Uterus (tissue), 4 donors: ENCODE data around the gene AHDC1. TPM values are rescaled to one million over a fixed set of nuclear protein-coding genes. Genes with fewer than 3 reads are reported as not detected.

Source experiments
- DNase-seq, 2 donors: peaks; one replicate each; pipeline ENCODE4 v3.0.0-alpha.2; 2019 to 2020
- H3K27ac ChIP-seq, 2 donors: fragments of 200-600 bp; sonication (generic); 1 replicate in 1 of 2; 2 replicates in 1 of 2; pipeline ENCODE4 v1.5.1; 2016 to 2018
- H3K27me3 ChIP-seq, 2 donors: fragments of 200-600 bp; sonication (generic); one replicate each; pipeline ENCODE4 v1.5.1; 2018 to 2019; ENCODE audit warnings: control low read depth in 1 of 2
- H3K36me3 ChIP-seq, 2 donors: fragments of 200-600 bp; sonication (generic); one replicate each; pipeline ENCODE4 v1.5.1; 2019; ENCODE audit warnings: control low read depth in 1 of 2
- H3K4me1 ChIP-seq, 2 donors: fragments of 200-600 bp; sonication (generic); one replicate each; pipeline ENCODE4 v1.5.1; 2018 to 2019; ENCODE audit warnings: control low read depth in 1 of 2
- H3K4me3 ChIP-seq, 2 donors: fragments of 200-600 bp; sonication (generic); 1 replicate in 1 of 2; 2 replicates in 1 of 2; pipeline ENCODE4 v1.5.1; 2018 to 2019; ENCODE audit warnings: mild to moderate bottlenecking in 1 of 2
- H3K9me3 ChIP-seq, 2 donors: fragments of 200-600 bp; sonication (generic); one replicate each; pipeline ENCODE4 v1.5.1; 2019; ENCODE audit warnings: control low read depth in 1 of 2
- CTCF ChIP-seq, 4 experiments: fragments of 200-600 bp in 2 of 4; fragments of 450-650 bp in 2 of 4; sonication (generic) in 2 of 4; IDR thresholded peaks; one replicate each; pipeline ENCODE4 v1.5.1; 2016 to 2019; ENCODE audit warnings: antibody characterized with exemption in 4 of 4, mild to moderate bottlenecking in 2 of 4, moderate library complexity in 1 of 4
- POLR2A ChIP-seq, 2 donors: fragments of 450-650 bp; IDR thresholded peaks; one replicate each; pipeline ENCODE4 v1.6.1; 2016; ENCODE audit warnings: antibody characterized with exemption in 2 of 2, mild to moderate bottlenecking in 1 of 2, moderate library complexity in 1 of 2
- intact Hi-C: fragments of 100-400 bp; cut with DNase I; formaldehyde crosslinking; loops from one replicate; pipeline ENCODE4 v1.15.1; 2023; ENCODE audit warnings: low total_unique reads
- total RNA-seq, 4 donors: library from RNA; depleted of rRNA in 3 of 4; stranded (reverse); fragments of >200 nt in 3 of 4; gene quantifications; one replicate each; pipeline versions ENCODE4 v1.1.0 to v1.2.4, GENCODE V29; 2014 to 2023
- donor health status: DM: yes; HTN: yes; CAD: no.

AHDC1 gene
- total RNA-seq, 4 donors from 2014 or later, result 11.2 to 179 (median 50.7) TPM

- intact Hi-C loops, result no loop called here
- Histone ChIP-seq H3K27me3 (no peaks in the 10 kb centered on the region), H3K27ac (peak overlapping the region; percentile 94 to 97), H3K9me3 (no peaks in the 10 kb centered on the region), H3K36me3 (no peaks in the 10 kb centered on the region), H3K4me1 (peaks cover 5 to 49% of the 10 kb centered on the region in 2 donors), H3K4me3 (no peak overlapping the region)
- DNase-seq, result peak in 1 of 2 donors; percentile 40
- TF ChIP-seq CTCF (IDR thresholded peaks at IDR 0.05) (no peak), POLR2A (IDR thresholded peaks at IDR 0.05) (no peak)
Measured at GRCh38 chr1:27576806-27577227, 27.1 kb downstream of the AHDC1 start.

DNA sequence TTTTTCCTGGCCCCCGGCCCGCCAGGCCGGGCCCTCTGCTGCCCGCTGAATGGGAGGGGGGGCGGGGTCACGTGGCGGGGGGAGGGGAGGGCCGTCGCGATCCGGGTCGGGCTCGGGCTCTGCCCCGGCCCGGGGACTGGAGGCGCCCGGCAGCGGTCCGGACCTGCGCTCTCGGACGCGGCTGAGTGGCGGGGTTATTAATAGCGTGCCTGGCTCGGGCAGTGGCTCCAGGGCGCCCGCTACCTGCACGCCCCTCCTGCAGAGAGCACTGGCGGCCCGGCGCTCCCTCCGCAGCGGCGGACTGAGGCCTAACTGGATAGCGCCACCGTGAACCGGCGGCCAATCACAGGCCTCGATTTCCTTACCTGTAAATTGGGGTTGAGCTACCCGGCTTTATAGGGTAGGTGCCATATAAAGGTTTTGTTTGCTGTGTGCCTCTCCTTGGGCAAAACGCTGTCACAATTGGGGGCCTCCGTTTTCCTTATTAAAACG is 28.1 kb downstream of the AHDC1 start:
- H3K4me1 ChIP-seq, result peaks cover 15 to 57% of the 10 kb centered on the region in 2 donors
- intact Hi-C loops, result no loop called here
- no peaks in the 10 kb centered on the region for H3K27me3 ChIP-seq
- H3K9me3 ChIP-seq, result no peaks in the 10 kb centered on the region
- TF ChIP-seq POLR2A (IDR thresholded peaks at IDR 0.05) (no peak), CTCF (IDR thresholded peaks at IDR 0.05) (peak in 2 of 4 experiments; percentile 24 to 41)
- H3K27ac ChIP-seq, result peak overlapping the region; percentile 94 to 97
- H3K4me3 ChIP-seq, result peak overlapping the region; percentile 15 to 48
- no peaks in the 10 kb centered on the region for H3K36me3 ChIP-seq
- DNase-seq, result peak; percentile 78 to 81

DNA sequence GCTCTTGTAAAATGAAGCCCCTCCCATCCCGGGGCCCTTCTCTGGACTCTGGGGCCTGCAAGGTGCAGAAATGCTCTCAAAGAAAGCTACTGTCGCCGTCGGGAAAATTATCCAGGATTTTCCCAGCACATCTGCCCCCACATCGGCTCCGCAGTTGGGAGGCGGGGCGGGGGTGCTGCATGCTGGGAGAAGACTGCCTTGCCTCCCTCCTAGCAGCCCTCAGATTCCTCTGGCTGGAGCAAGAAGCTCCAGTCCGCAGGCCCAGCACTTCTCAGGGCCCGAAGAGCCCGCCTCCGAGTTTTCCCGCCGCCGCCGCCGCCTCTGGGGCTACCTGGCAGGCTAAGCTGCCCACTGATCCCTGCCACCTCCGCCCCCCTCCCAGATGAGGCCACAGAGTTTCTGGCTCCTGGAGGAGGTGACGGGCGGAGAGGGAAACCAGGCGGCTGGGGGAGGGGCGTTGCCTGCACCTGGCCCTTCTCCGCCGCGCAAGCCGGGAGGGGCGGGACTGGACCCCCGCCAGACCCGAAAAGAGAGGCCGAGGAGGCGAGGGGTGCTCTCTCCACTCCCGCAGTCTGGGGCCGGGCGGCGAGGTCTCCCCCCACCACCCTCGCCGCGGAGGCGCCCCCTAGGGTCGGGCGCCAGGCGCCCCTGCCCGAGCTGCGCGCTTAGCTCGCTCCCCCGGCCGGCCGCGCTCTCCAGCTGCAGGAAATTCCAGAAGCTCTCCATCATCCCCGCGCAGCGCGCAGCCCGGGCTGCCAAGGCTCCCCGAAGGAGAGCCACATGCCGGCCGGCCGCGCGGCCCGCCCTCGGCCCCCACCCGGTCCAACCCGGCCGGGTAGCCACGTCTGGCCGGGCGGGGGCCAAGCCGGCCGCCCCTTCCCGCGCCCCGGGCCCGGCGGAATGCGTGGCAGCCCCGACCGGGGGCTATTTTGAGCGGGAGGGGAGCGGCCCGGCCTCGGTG is 28.8 kb downstream of the AHDC1 start:
- H3K4me3 ChIP-seq, result peak overlapping the region; percentile 15 to 48
- intact Hi-C loops, result no loop called here
- H3K27ac ChIP-seq, result peak overlapping the region; percentile 94 to 97
- TF ChIP-seq POLR2A (IDR thresholded peaks at IDR 0.05), result peak; percentile 22 to 53
- TF ChIP-seq CTCF (IDR thresholded peaks at IDR 0.05), result peak in 3 of 4 experiments; percentile 5 to 42 (median 34)
- no peaks in the 10 kb centered on the region for H3K9me3 ChIP-seq
- H3K4me1 ChIP-seq, result peaks cover 16 to 60% of the 10 kb centered on the region in 2 donors
- no peaks in the 10 kb centered on the region for H3K27me3 ChIP-seq
- H3K36me3 ChIP-seq, result no peaks in the 10 kb centered on the region
- DNase-seq, result peak; percentile 87

GRCh38 chr1:27574001-27574781 is 29.8 kb downstream of the AHDC1 start:
- TF ChIP-seq POLR2A (IDR thresholded peaks at IDR 0.05), result no peak
- no peak for TF ChIP-seq CTCF (IDR thresholded peaks at IDR 0.05)
- intact Hi-C loops, result no loop called here
- Histone ChIP-seq H3K27me3 (no peaks in the 10 kb centered on the region), H3K36me3 (no peaks in the 10 kb centered on the region), H3K9me3 (no peaks in the 10 kb centered on the region), H3K4me1 (peaks cover 16 to 60% of the 10 kb centered on the region in 2 donors), H3K27ac (peak overlapping the region; percentile 94 to 97), H3K4me3 (no peak overlapping the region)
- DNase-seq, result peak in 1 of 2 donors; percentile 43
